Astrocyte of the cerebellum (primary cell): ENCODE measurements around the gene DDAH2.

Experiments used
- DNase-seq: peaks from one replicate; pipeline ENCODE4 v3.0.0-alpha.2; 2011; ENCODE audit warnings: low read depth
- H3K4me3 ChIP-seq: 2 replicates; pipeline ENCODE4 v1.5.1; 2011; ENCODE audit warnings: mild to moderate bottlenecking, low read depth, low read length, moderate library complexity
- in situ Hi-C: cut with HindIII; loops from 2 replicates; pipeline ENCODE4 v1.10.0; 2017; ENCODE audit warnings: low sequenced_read_pairs
- TF ChIP-seq, protein P1 (sequence below): IDR thresholded peaks from 2 replicates; pipeline ENCODE4 v1.5.1; 2012; ENCODE audit warnings: low read length, low read depth, moderate library complexity, mild to moderate bottlenecking; ENCODE audit errors: missing control alignments

Gene DDAH2, protein sequence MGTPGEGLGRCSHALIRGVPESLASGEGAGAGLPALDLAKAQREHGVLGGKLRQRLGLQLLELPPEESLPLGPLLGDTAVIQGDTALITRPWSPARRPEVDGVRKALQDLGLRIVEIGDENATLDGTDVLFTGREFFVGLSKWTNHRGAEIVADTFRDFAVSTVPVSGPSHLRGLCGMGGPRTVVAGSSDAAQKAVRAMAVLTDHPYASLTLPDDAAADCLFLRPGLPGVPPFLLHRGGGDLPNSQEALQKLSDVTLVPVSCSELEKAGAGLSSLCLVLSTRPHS

DNA sequence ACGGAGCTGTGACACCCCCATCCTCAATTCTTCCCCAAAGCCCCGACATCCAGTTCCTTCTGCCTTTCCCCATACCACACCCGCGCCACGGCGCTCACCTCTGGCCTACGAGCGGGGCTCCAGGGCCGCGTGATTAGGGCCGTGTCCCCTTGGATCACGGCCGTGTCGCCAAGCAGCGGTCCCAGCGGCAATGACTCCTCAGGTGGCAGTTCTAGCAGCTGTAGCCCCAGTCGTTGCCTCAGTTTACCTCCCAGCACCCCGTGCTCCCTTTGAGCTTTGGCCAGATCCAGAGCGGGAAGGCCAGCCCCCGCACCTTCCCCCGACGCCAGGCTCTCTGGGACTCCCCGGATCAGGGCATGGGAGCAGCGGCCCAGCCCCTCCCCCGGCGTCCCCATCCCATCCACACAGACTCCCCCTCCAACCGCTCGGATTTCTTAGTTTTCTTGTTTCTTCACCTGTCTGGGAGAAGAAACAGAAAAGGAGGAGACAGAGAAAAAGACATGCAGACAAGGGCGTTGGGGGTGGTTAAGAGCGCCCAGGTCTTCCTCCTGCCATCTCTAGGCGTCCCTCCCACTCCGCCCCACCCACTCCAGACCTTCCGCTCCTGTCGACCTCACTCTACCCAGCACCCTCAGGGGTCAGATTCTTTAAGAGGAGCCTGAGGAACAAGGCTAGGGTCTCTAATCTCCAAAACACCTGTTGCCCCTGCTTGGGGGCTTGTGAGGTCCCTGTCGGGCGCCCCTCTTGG lies at the start of gene DDAH2:
Gene DDAH2 (minus strand): TSS at position 533 of the 748 bp plus-strand sequence. CDS start 138 bp downstream, at position 395.
- no peak for DNase-seq
- peak within 1 kb of the TSS; percentile 97 for H3K4me3 ChIP-seq
- in situ Hi-C loops = no loop called here
- TF ChIP-seq, protein P1, sequence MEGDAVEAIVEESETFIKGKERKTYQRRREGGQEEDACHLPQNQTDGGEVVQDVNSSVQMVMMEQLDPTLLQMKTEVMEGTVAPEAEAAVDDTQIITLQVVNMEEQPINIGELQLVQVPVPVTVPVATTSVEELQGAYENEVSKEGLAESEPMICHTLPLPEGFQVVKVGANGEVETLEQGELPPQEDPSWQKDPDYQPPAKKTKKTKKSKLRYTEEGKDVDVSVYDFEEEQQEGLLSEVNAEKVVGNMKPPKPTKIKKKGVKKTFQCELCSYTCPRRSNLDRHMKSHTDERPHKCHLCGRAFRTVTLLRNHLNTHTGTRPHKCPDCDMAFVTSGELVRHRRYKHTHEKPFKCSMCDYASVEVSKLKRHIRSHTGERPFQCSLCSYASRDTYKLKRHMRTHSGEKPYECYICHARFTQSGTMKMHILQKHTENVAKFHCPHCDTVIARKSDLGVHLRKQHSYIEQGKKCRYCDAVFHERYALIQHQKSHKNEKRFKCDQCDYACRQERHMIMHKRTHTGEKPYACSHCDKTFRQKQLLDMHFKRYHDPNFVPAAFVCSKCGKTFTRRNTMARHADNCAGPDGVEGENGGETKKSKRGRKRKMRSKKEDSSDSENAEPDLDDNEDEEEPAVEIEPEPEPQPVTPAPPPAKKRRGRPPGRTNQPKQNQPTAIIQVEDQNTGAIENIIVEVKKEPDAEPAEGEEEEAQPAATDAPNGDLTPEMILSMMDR = peak; percentile 64

DNA sequence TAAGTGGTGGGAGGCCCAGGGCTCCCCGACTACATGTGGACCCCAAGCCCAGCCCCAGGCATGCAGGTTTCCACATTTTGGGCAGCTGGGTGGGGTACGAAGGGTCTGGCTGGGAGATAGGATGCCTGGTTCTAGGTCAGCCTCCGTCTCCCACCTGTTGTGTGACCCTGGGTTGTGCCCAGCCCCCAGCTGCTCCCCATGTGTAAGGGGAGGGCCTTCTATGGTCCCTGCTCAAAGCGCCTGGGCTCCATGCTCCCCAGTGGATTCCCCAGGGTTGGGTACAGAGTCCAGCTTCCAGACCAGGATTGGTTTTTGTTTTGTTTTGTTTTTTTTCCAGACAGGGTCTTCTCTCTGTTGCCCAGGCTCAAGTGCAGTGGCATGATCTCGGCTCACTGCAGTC lies 49.1 kb upstream of the DDAH2 start:
- H3K4me3 ChIP-seq = no peak overlapping the region
- DNase-seq = no peak
- in situ Hi-C loops = no loop called here
- TF ChIP-seq, protein P1 = no peak

DNA sequence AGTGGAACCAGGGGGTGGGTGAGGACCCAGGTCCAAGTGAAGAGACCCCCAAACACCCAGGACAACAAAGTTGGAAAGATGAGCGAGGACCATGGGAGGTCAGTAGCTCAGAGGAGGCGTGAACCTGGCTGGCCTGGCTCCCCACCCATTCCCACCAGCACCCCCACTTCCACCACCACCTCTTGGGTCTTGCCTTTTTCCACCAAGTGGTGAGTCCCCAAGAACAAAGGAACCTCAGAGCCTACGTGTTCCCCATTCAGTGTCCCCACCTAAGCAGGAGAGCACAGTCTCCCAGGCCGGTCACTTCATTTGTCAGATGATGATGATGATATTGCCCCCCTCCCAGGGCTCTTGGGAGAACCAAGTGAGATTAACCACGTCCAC lies 48.6 kb upstream of the DDAH2 start:
- TF ChIP-seq, protein P1 = no peak
- no peak for DNase-seq
- in situ Hi-C loops = no loop called here
- H3K4me3 ChIP-seq = no peak overlapping the region

DNA sequence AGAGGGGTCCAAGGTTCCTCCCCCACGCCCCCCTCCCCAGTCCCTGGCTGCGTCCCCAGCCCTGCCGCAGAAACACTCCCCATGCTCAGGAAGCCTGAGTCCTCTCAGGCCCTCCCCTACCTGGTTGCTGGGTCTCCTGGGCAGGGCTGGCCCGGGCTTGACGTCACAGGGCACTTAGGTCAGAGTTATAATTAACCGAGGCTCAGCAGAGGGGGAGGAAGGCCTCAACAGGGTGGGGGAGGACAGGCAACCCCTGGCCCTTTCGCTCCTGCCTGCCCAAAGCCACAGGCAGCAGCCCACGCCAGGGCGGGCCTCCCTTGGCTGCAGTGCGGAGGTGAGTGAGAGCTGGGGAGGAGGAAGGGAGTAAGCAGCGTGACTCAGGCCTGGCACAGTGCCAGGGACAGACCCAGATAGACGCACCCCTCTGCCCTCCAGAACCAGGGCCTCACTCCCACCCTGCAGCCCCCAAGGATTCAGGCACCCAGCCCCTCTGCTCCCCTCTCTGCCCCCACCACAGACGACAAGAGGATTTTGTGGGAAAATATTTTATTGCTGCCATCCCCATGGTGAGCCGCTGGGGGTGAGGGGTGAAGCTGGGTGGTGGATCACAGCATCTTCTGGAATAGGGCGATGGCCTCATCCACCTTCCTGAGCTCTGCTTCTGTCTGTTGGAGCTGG lies 48.0 kb upstream of the DDAH2 start, which contains the start of gene VWA7:
Gene VWA7 (minus strand): TSS at position 340 of the 678 bp plus-strand sequence. CDS start 549 bp downstream, outside the sequence.
- peak; percentile 26 for DNase-seq
- TF ChIP-seq, protein P1 = no peak
- in situ Hi-C loops = no loop called here
- no peak within 1 kb of the TSS for H3K4me3 ChIP-seq

DNA sequence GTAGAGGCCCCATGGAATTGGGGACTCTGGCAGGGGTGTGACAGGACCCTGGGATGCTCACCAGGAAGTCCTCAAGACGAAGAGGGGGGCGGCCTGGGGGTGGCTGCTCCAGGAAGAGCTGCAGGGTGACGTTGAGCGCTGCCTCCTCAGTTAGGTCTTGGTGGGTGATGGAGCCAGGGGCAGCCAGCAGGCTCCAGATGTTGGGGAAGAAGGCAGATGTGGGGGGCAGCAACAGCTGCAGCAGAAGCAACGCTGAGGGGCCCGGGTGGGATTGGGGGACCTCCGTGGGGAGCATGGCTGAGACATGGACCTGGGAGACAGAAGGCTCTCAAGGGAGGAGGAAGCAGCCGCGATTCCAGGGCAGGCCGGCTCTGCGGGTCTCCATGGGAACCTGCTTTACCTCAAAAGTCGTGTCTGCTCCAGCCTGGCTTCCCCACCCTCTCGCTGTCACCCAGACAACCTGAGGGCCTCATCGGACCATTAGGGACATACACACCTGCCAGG lies 47.4 kb upstream of the DDAH2 start:
- in situ Hi-C loops = no loop called here
- H3K4me3 ChIP-seq = no peak overlapping the region
- TF ChIP-seq, protein P1 = no peak
- no peak for DNase-seq
